Measurements from ENCODE around the gene ZNF613. TPM values are rescaled to one million over a fixed set of nuclear protein-coding genes. Genes with fewer than 3 reads are reported as not detected.

ZNF613 gene
- total and polyA plus RNA-seq, 9 donors, result 4.9 to 8.0 (median 5.9) TPM

DNA sequence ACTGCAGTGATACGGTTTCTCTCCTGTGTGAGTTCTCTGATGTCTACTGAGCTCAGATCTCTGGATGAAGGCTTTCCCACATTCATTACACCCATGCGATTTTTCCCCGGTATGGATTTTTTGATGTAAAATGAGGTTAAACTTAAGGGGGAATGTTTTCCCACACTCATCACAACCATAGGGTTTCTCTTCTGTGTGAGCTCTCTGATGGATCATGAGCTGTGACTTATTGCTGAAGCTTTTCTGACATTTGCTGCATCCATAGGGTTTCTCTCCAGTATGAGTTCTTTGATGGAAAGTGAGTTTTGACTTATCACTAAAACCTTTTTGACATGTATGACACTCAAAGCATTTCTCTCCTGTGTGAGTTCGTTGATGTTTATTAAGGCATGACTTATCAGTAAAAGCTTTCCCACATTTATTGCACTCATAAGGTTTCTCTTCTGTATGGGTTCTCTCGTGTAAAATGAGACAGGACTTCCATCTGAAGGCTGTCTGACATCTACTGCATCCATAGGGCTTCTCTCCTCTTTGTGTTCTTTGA, 11.9 kb upstream of the ZNF613 start:
- WGBS, 3 donors, result 63 to 78% (median 73%) methylated on average over 5 of the region's 5 CpGs
- H3K27me3 ChIP-seq, result no peaks in the 10 kb centered on the region
- DNase-seq, result no peak
- no peaks in the 10 kb centered on the region for H3K36me3 ChIP-seq
- peaks cover 0 to 50% of the 10 kb centered on the region in 2 donors for H3K9me3 ChIP-seq
- no peak overlapping the region for H3K4me3 ChIP-seq
- intact Hi-C loops (cut with DNase I), result no loop called here
- H3K27ac ChIP-seq, result no peak overlapping the region
- no peak for TF ChIP-seq POLR2A (IDR thresholded peaks at IDR 0.05)
- no peak for TF ChIP-seq EP300 (IDR thresholded peaks at IDR 0.05)
- no peak for TF ChIP-seq CTCF (IDR thresholded peaks at IDR 0.05)
- no peaks in the 10 kb centered on the region for H3K4me1 ChIP-seq (ENCODE audit: insufficient read depth)

DNA sequence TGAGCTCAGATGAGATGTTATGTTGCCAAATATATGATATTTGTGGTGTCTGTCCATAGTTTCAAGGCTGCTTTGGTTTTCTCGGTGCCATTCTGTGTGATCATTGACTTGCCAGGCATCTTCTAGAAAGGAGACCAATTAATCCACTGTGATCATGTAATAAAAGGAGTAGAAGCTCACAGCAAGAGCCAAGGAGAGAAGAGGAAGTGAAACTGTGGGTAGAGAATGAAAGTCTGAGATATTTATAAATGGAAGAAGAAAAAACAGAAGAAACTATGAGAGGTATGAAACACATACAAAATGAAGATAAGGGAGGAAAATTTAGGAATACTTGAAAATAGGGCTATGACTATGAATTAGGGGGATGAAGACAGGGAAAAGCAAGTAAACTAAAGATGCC, 11.1 kb upstream of the ZNF613 start:
- peaks cover 1 to 54% of the 10 kb centered on the region in 2 donors for H3K9me3 ChIP-seq
- H3K4me1 ChIP-seq (ENCODE audit: insufficient read depth), result no peaks in the 10 kb centered on the region
- no peak overlapping the region for H3K4me3 ChIP-seq
- intact Hi-C loops (cut with DNase I), result no loop called here
- DNase-seq, result no peak
- H3K27ac ChIP-seq, result no peak overlapping the region
- no peak for TF ChIP-seq POLR2A (IDR thresholded peaks at IDR 0.05)
- no peak for TF ChIP-seq CTCF (IDR thresholded peaks at IDR 0.05)
- TF ChIP-seq EP300 (IDR thresholded peaks at IDR 0.05), result no peak
- WGBS, 3 donors, result 83 to 100% (median 92%) methylated on average over 1 of the region's 1 CpG
- H3K36me3 ChIP-seq, result no peaks in the 10 kb centered on the region
- no peaks in the 10 kb centered on the region for H3K27me3 ChIP-seq

GRCh38 chr19:51919606-51920005, 7.7 kb upstream of the ZNF613 start:
- Histone ChIP-seq H3K4me1 (ENCODE audit: insufficient read depth) (no peaks in the 10 kb centered on the region), H3K36me3 (no peaks in the 10 kb centered on the region), H3K9me3 (peaks cover 4 to 53% of the 10 kb centered on the region in 2 donors), H3K27me3 (no peaks in the 10 kb centered on the region), H3K4me3 (no peak overlapping the region), H3K27ac (no peak overlapping the region)
- TF ChIP-seq EP300 (IDR thresholded peaks at IDR 0.05) (no peak), CTCF (IDR thresholded peaks at IDR 0.05) (no peak), POLR2A (IDR thresholded peaks at IDR 0.05) (no peak)
- intact Hi-C loops (cut with DNase I), result no loop called here
- WGBS, 3 donors, result 73 to 90% (median 86%) methylated on average over 3 of the region's 3 CpGs
- no peak for DNase-seq

DNA sequence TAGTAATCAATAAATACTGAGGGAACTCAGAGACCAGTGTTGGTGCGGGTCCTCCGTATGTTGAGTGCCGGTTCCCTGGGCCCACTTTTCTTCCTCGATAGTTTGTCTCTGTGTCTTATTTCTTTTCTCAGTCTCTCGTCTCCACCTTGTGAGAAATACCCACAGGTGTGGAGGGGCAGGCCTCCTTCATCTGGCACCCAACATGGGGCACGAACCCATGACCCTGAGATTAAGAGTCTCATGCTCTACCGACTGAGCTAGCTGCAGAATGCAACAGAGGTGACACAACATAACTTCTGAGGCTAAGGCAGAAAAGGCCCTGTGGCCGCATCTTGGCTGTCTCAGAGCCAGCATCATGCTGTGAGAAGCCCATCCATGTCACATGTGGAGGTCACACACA, 5.3 kb upstream of the ZNF613 start:
- intact Hi-C loops (cut with DNase I), result no loop called here
- peaks cover 4 to 37% of the 10 kb centered on the region in 2 donors for H3K9me3 ChIP-seq
- H3K36me3 ChIP-seq, result no peaks in the 10 kb centered on the region
- 89 to 95% (median 90%) methylated on average over 8 of the region's 8 CpGs for WGBS, 3 donors
- no peaks in the 10 kb centered on the region for H3K27me3 ChIP-seq
- no peak overlapping the region for H3K4me3 ChIP-seq
- no peak for DNase-seq
- no peak overlapping the region for H3K27ac ChIP-seq
- no peaks in the 10 kb centered on the region for H3K4me1 ChIP-seq (ENCODE audit: insufficient read depth)
- no peak for TF ChIP-seq CTCF (IDR thresholded peaks at IDR 0.05)
- TF ChIP-seq POLR2A (IDR thresholded peaks at IDR 0.05), result no peak
- TF ChIP-seq EP300 (IDR thresholded peaks at IDR 0.05), result no peak

Data from ovary (tissue), 9 donors.